Measurements from ENCODE around the gene ZFP42.

DNA sequence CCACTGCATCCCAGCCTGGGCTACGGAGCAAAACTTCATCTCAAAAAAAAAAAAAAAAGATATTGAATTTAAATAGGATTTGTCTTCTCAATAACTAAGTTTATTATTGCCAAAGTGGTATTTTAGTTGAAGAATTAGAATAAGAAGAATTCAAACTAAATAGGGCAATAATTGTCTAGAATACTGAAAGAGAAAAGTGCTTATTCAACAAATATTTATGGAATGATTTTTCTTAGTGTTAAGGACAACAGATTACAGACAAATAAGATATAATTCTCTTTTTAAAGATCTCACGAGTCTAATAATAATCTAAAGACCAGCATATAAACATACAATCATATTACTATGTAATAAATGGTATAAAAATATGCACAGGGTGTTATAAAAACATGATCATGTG lies 33.6 kb upstream of the ZFP42 start:
- no peak for TF ChIP-seq EP300 (IDR thresholded peaks at IDR 0.05)
- TF ChIP-seq, protein P1, sequence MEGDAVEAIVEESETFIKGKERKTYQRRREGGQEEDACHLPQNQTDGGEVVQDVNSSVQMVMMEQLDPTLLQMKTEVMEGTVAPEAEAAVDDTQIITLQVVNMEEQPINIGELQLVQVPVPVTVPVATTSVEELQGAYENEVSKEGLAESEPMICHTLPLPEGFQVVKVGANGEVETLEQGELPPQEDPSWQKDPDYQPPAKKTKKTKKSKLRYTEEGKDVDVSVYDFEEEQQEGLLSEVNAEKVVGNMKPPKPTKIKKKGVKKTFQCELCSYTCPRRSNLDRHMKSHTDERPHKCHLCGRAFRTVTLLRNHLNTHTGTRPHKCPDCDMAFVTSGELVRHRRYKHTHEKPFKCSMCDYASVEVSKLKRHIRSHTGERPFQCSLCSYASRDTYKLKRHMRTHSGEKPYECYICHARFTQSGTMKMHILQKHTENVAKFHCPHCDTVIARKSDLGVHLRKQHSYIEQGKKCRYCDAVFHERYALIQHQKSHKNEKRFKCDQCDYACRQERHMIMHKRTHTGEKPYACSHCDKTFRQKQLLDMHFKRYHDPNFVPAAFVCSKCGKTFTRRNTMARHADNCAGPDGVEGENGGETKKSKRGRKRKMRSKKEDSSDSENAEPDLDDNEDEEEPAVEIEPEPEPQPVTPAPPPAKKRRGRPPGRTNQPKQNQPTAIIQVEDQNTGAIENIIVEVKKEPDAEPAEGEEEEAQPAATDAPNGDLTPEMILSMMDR (IDR thresholded peaks at IDR 0.05): no peak
- no peak for TF ChIP-seq POLR2AphosphoS5 (IDR thresholded peaks at IDR 0.05)
- TF ChIP-seq POLR2A (IDR thresholded peaks at IDR 0.05; ENCODE audit: low read depth): no peak
